ENCODE measurements around the gene TANK.

The TANK gene

DNA sequence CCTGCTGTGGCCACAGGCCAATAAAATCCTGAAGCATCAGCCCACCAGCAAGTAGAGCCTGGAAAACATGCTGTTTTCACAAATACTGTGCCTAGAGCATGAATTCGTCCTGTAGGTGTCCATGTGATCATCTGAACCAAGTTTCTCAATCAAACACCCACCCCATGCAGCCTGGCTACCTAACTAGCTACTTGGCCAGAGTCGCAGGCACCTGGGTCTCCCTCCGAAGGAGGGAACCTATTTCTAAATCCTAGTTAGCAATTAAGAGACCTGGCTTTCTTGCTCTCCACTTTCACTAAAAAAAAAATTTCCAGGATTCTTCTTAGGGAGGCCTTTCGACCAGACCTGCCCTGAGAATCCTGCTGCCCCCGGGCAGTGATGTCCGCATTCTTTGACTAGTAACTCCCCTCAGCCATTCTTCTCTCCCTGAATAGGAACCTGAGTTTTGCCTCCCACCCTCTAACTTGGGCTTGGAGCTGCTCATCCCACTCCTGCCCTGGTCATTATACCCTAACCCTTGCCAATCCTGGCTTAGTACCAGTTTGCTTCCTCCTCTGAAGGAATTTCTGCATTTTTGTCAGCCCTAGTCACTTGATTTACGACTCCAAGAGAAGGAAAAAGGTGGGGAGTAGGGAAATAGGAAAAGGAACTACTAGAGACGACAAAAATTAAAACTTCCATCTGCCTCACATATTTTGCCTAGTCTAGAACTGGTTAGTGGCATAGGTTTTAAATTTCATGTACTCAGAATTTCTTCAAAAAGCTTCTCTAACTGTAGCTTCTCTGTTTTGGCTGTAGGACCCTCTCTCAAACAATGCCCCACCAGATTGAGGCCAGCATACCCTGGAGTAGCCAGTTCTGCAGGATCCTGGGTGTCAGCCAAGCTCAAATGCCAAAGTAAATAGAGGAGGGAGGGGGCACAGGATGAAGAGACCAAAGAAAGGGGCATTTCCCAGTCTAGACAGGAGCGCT, 25.4 kb upstream of the TANK start:
- no peak overlapping the region for H3K4me3 ChIP-seq (ENCODE audit: low read depth, low read length)
- TF ChIP-seq, protein P1, sequence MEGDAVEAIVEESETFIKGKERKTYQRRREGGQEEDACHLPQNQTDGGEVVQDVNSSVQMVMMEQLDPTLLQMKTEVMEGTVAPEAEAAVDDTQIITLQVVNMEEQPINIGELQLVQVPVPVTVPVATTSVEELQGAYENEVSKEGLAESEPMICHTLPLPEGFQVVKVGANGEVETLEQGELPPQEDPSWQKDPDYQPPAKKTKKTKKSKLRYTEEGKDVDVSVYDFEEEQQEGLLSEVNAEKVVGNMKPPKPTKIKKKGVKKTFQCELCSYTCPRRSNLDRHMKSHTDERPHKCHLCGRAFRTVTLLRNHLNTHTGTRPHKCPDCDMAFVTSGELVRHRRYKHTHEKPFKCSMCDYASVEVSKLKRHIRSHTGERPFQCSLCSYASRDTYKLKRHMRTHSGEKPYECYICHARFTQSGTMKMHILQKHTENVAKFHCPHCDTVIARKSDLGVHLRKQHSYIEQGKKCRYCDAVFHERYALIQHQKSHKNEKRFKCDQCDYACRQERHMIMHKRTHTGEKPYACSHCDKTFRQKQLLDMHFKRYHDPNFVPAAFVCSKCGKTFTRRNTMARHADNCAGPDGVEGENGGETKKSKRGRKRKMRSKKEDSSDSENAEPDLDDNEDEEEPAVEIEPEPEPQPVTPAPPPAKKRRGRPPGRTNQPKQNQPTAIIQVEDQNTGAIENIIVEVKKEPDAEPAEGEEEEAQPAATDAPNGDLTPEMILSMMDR (IDR thresholded peaks at IDR 0.05; ENCODE audit: low read depth, low read length): no peak

DNA sequence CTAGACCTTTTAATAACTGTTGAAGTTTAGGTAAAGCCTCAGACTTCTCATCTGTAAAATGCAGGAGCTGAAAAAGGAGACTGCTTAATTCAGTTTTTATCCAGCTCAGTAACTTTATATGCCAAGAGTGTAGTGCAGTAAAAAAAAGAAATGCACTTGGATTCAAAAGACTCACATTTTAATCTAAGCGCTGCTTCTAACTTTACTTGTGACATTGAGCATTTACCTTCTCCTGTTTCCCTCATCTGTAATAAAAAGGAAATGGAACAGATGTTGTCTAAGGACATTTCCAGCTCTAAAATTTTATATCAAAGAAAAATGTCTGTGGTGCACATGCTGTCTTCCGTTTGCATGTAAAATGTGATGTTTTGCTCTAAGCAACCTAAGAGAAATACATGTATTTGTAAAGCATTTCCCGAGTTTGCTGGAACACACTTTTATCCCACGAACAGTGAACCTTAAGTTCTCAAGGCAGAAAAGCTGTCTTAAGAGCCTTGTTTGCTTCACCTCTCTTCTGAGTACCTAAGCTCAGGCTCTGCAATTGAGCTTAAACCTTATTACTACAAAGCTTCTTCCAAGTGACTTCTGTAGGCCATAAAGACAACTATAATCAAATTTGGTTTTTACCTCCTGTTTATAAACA, 24.2 kb upstream of the TANK start:
- no peak overlapping the region for H3K4me3 ChIP-seq (ENCODE audit: low read depth, low read length)
- TF ChIP-seq, protein P1 (IDR thresholded peaks at IDR 0.05; ENCODE audit: low read depth, low read length): no peak

DNA sequence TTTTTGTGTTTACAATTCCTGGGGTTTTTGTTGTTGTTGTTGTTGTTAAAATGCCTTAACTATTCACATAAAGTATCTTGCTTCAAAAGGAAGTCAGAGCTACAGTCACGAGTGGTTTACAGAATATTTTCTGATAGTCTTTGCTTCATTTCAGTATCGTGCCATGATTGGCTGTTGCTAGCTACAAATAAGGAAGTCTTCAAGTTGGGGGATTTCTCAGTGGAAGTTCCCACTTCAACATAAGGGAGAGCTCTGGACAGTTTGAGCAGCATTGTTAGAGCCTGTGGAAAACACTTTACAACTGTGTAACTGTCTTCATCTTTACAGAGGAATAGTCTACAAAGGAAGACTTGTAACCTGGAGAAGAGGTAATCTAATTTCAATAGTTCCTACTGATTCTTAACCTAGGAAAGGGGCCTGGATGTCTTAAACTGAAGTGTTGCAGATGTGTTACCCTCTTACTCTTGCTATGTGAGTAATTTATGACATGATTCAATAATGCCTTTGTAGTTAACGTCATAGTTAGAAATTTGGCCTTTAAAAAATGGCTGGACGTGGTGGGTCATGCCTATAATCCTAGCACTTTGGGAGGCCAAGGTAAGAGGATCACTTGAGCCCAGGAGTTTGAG, 23.4 kb upstream of the TANK start:
- TF ChIP-seq, protein P1 (IDR thresholded peaks at IDR 0.05; ENCODE audit: low read depth, low read length): no peak
- H3K4me3 ChIP-seq (ENCODE audit: low read depth, low read length): no peak overlapping the region

DNA sequence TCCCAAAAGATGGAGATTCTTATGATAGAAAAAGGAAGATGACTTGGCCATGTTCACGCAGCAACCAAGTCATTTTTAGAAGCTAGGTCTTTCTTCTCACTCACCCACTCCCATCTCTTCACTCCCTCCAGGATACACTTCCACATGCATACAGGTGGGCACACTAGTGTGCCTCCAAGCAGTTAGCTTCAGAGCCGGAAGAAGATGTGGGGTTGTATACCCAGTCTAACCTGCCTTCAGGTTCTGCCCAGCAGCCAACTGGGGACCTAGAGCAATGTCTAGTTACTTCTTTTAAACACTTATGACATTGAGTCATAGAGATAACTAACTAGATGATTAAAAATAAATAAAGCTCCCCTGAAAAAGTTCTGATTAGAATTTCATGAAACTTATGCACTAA, 21.8 kb upstream of the TANK start:
- H3K4me3 ChIP-seq (ENCODE audit: low read depth, low read length): no peak overlapping the region
- TF ChIP-seq, protein P1 (IDR thresholded peaks at IDR 0.05; ENCODE audit: low read depth, low read length): no peak

DNA sequence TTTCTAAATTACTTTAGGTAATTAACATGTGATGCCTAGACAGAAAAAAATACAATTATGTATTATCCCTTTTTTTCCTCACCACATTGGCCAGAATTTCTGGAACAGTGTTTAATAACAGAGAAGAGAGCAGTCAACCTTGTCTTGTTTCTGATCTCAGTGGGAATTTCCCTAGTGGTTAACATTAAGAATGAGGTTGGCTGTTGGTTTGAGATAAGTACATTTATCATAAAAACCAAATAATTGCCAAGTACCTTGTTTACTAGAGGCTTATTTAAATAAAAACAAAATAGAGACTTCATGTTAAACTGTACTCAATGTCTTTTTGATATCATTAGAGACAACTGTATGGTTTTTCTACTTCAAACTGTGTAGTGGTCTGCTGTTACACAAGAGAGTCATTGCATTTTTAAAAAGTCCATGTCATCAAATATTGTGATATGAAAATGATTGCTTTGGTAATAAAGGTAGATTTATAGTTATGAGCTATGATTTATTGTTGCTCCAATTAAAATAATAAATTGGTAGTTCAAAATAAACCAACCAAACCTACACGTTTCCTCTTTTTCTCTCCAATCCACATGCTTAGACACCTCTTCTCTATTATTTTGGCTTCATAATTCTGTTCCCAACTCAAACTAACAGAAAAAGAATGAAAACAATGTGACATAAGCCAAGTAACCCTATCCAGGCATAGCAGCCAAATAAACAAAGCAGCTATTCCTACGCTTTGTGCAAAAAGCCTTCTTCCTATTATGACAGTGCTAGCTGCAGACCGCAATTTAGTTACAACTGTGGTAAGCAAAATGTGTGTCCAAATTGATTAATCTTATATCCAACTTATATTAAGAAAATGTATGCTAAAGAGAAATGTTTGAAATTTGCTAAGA, 20.9 kb upstream of the TANK start:
- no peak overlapping the region for H3K4me3 ChIP-seq (ENCODE audit: low read depth, low read length)
- TF ChIP-seq, protein P1 (IDR thresholded peaks at IDR 0.05; ENCODE audit: low read depth, low read length): no peak

DNA sequence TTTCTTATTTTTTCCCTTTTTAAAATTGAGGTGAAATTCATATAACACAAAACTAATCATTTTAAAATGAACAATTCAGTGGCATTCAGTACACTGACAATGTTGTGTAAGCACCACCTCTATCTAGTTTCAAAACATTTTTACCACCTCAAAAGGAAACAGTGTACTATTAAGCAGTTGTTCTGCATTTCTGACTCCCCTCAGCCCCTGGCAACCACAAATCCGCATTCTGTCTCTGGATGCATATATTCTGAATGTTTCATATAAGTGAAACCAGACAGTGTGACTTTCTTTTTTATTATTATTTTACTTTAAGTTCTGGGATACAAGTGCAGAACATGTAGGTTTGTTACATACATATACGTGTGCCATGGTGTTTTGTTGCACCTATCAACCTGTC, 19.2 kb upstream of the TANK start:
- H3K4me3 ChIP-seq (ENCODE audit: low read depth, low read length): no peak overlapping the region
- TF ChIP-seq, protein P1 (IDR thresholded peaks at IDR 0.05; ENCODE audit: low read depth, low read length): no peak

All from WI38 (cell line).